H1 (cell line): Measurements from ENCODE around the gene PIAS1.

Source experiments
- CBX5 ChIP-seq: fragments of 300-800, 300-1000 bp; sonication (generic); IDR thresholded peaks from 2 replicates; pipeline ENCODE4 v1.7.1; 2016; ENCODE audit warnings: antibody characterized with exemption, low read length, low read depth
- CTCF ChIP-seq, 3 experiments: IDR thresholded peaks; 1 replicate in 2 of 3; 2 replicates in 1 of 3; pipeline versions ENCODE4 v1.5.1 to v1.6.1; 2011; ENCODE audit warnings: low read length in 3 of 3, mild to moderate bottlenecking in 3 of 3, inconsistent platforms in 2 of 3, low read depth in 1 of 3, moderate library complexity in 1 of 3; ENCODE audit not compliant: insufficient read depth in 1 of 3; ENCODE audit errors: control extremely low read depth in 1 of 3
- EZH2 ChIP-seq: fragments of 200-600 bp; sonication (generic); IDR thresholded peaks from 2 replicates; pipeline ENCODE4 v1.7.1; 2012; ENCODE audit warnings: low read depth, mild to moderate bottlenecking, moderate library complexity, low read length, inconsistent platforms; ENCODE audit not compliant: severe bottlenecking
- JUND ChIP-seq: IDR thresholded peaks from 2 replicates; pipeline ENCODE4 v1.6.1; 2011; ENCODE audit warnings: mild to moderate bottlenecking, improper control_type of control experiment, low read length
- KDM1A ChIP-seq: fragments of 200-600, 300-600 bp; sonication (generic); IDR thresholded peaks from 2 replicates; pipeline ENCODE4 v1.7.1; 2016; ENCODE audit warnings: mild to moderate bottlenecking, low read length, borderline replicate concordance
- MAX ChIP-seq: IDR thresholded peaks from 2 replicates; pipeline ENCODE4 v1.6.1; 2012; ENCODE audit warnings: inconsistent platforms
- POLR2A ChIP-seq, 2 experiments: IDR thresholded peaks; 1 replicate in 1 of 2; 2 replicates in 1 of 2; pipeline ENCODE4 v1.6.1; 2011; ENCODE audit warnings: low read depth in 2 of 2, low read length in 2 of 2, mild to moderate bottlenecking in 2 of 2; ENCODE audit errors: control extremely low read depth in 1 of 2
- POLR2AphosphoS5 ChIP-seq: IDR thresholded peaks from 2 replicates; pipeline ENCODE4 v1.6.1; 2011; ENCODE audit warnings: low read depth, low read length
- RFX5 ChIP-seq: IDR thresholded peaks from 2 replicates; pipeline ENCODE4 v1.6.1; 2011; ENCODE audit warnings: low read depth, low read length, improper control_type of control experiment, borderline replicate concordance
- RXRA ChIP-seq: IDR thresholded peaks from 2 replicates; pipeline ENCODE4 v1.6.1; 2011; ENCODE audit warnings: low read depth, mild to moderate bottlenecking, low read length, moderate library complexity; ENCODE audit not compliant: insufficient read depth
- SIN3A ChIP-seq, 2 experiments: IDR thresholded peaks in 1 of 2; conservative IDR thresholded peaks in 1 of 2; 2 replicates each; pipeline ENCODE4 v1.6.1; 2011 to 2012; ENCODE audit warnings: low read length in 2 of 2, improper control_type of control experiment in 1 of 2, low read depth in 1 of 2, mild to moderate bottlenecking in 1 of 2
- SP1 ChIP-seq: IDR thresholded peaks from 2 replicates; pipeline ENCODE4 v1.6.1; 2011; ENCODE audit warnings: low read depth, low read length
- TAF7 ChIP-seq: optimal IDR thresholded peaks from 2 replicates; pipeline ENCODE3; 2011; ENCODE audit warnings: low read depth, mild to moderate bottlenecking, inconsistent platforms, low read length, moderate library complexity, borderline replicate concordance
- TCF12 ChIP-seq: IDR thresholded peaks from 2 replicates; pipeline ENCODE4 v1.6.1; 2011; ENCODE audit warnings: low read depth, mild to moderate bottlenecking, low read length

- no peak for TF ChIP-seq EZH2
- no peak for TF ChIP-seq CTCF (IDR thresholded peaks at IDR 0.05; ENCODE audit: control extremely low read depth in 1 of 3, insufficient read depth in 1 of 3, low read depth in 1 of 3, low read length in 3 of 3)
- no peak for TF ChIP-seq TCF12
- TF ChIP-seq POLR2AphosphoS5 = no peak
- TF ChIP-seq JUND = no peak
- TF ChIP-seq CBX5 = no peak
- no peak for TF ChIP-seq RFX5
- no peak for TF ChIP-seq MAX
- TF ChIP-seq POLR2A (IDR thresholded peaks at IDR 0.05; ENCODE audit: control extremely low read depth in 1 of 2, low read depth in 2 of 2, low read length in 2 of 2) = no peak
- no peak for TF ChIP-seq TAF7
- TF ChIP-seq KDM1A = no peak
- TF ChIP-seq RXRA = no peak
- no peak for TF ChIP-seq SIN3A (conservative IDR thresholded peaks at IDR 0.05 in 1 of 2, IDR thresholded peaks at IDR 0.05 in 1 of 2; ENCODE audit: low read depth in 1 of 2, low read length in 2 of 2)
- TF ChIP-seq SP1 = no peak
Observed at GRCh38 chr15:68040144-68040543, 14.0 kb upstream of the PIAS1 start.
